GM19324 (cell line): ENCODE data around the gene SUN1.
"Not testable (repeated sequence)": the region's sequence is repeated elsewhere in the genome, so short reads cannot be mapped to it uniquely, and the experiment has no call there.

Experiments
- ATAC-seq: cut with Tn5 transposase; IDR thresholded peaks from one replicate; pipeline ENCODE4 v1.9.1; 2021; ENCODE audit warnings: mild to moderate bottlenecking, moderate library complexity; ENCODE audit not compliant: unreplicated experiment, low FRiP score

SUN1 gene

GRCh38 chr7:915291-916218 lies 83.3 kb downstream of the SUN1 start:
- ATAC-seq: no peak

DNA sequence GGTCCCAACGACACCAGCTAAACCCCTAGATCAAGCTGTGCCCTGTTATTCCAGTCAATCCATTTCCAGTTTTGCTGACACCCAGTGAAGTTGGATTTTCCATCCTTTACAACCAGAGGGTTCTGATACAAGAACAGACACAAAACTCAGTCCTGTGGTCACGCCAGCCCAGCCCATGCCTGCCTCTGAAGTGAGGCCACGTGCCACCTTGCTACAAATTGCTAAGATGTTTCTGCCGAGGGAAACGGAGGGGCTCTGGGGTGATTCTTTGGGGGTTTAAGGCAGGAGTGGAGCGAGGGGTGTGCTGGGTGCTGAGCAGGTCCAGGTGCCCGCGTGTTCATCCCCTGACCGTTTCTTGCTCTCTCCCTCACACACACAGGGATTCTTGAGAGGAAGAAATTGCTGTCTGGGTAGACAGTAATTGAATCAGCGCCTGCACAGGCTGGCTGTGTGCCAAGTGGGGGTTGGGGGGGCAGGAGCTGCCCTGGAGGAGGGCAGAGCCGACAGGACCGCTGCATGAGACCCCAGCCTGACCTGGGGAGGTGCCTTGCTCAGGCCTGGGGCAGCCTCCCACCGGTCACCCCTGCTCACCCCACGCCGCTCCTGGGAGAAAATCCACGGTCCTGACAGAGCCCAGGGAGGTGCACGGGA lies 84.1 kb downstream of the SUN1 start:
- no peak for ATAC-seq

DNA sequence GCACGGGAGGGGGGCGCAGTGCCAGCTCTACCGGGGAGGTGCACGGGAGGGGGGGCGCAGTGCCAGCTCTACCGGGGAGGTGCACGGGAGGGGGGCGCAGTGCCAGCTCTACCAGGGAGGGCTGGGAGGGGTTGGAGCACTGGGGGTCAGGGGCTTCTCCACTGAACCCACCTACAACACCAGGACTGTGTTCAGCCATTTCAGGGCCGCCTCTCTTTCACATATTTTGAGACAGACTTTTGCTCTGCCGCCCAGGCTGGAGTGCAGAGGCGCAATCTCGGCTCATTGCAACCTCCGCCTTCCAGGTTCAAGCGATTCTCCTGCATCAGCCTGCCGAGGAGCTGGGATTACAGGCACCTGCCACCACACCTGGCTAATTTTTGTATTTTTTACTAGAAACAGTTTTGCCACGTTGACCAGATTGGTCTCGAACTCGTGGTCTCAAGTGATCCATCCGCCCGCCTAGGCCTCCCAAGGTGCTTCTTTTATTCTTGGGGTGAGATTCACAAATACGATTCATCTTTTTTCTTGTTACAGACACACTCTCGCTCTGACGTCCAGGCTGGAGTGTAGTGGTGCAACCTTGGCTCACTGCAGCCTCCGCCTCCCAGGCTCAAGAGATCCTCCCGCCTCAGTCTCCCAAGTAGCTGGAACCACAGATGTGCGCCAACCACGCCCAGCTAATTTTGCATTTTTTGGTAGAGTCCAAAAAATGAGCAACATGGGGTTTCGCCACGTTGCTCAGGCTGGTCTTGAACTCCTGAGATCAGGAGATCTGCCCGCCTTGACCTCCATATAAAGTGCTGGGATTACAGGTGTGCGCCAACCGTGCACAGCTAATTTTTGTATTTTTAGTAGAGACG lies 85.2 kb downstream of the SUN1 start:
- no peak for ATAC-seq

DNA sequence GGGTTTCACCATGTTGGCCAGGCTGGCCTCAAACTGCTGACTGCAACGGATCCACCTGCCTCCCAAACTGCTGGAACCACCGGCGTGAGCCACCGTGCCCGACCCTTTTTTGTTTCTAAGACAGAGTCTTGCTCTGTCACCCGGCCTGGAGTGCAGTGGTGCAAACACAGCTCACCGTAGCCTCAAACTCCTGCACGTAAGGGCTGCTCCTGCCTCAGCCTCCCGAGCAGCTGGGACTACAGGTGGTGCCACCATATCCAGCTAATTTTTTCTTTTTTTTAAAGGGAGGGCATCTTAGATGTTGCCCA lies 85.8 kb downstream of the SUN1 start:
- ATAC-seq: no peak

DNA sequence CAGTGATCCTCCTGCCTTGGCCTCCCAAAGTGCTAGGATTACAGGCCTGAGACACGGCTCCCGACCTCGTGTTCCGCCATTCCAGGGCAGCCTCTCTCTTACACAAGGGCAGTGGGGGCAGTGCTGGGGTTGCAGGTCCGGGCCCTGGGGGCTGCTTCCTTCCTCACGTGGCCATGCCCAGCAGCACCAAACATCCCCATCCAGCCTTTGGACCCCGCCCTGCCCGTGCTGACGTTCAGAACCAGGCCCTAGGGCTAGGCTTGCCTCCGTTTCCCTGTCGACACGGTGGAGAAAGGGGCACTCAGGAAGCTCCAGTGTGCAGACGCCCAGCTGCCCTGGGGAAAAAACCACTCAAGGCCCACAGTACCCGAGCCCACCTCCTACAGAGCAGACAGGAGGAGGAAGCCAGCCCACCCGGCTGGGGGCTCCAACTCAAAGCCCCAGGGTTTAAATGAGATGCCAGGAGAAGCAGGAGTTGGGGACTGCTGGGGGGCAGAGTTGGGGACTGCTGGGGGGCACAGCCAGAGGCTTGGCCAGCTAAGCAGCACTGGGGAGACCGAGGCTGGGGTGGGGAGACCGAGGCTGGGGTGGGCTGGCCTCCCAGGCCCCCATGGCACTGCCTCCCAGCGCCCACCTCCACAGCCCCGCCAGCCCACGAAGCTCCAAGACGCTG lies 86.3 kb downstream of the SUN1 start:
- no peak for ATAC-seq

- ATAC-seq: no peak
Observed at GRCh38 chr7:919114-919442, 86.8 kb downstream of the SUN1 start.

DNA sequence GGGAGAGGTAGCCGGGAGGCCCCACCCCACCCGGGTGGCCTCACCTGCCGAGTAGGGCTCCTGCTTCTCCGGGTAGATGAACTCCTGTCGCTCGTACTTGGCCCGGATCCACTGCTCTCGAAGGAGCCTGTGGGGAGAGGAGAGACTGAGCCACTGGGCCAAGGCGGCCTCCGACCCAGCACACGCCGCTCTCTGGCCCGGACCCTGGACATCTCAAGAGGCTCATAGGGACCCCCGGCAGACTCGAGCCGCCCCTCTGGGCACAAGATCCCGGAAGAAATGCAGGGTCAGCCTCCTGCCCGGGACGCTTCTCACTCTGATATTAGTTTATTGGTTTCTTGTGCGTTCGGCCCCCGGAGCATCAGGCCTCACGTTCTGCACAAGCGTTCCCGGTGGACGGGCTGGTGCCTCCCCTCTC lies 87.7 kb downstream of the SUN1 start:
- ATAC-seq: no peak

DNA sequence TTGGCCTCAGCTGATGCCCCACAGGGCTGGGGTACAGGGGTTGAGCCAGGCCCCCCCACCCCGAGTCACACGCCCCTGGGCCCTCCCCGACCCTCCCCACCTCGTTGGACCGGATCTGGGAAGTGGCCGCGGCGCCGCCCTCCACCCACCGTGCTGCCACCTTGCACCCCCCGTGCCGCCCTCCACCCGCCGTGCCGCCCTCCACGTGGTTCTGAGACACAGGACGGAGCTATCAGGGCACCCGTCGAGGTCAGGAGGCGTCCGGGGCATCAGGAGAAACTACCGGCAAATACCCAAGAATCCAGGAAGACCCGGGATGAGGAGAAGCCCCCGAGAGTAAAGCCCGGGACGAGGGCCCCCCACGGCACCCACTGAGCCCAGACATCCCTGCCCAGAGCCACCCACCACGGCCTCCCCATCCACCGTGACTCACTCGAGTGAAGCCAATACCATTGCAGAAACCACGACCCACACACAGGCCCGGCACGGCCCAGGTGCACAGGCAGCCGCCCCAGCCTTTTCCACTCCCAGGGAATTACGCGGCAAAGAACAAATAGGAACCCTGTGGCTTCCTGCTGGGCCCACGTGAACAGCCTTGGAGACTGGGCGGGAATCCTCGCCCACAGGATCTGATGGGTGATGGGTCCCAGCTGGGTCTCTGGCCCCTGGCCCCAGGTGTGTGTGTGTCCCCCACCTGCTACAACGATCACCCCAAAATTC lies 88.2 kb downstream of the SUN1 start:
- ATAC-seq: no peak

GRCh38 chr7:921071-921461 lies 88.8 kb downstream of the SUN1 start:
- no peak for ATAC-seq

GRCh38 chr7:921581-922333 lies 89.5 kb downstream of the SUN1 start:
- no peak for ATAC-seq

- no peak for ATAC-seq
Observed at GRCh38 chr7:922334-923107, 90.2 kb downstream of the SUN1 start.

GRCh38 chr7:923108-924041 lies 91.1 kb downstream of the SUN1 start:
- peak; percentile 92 for ATAC-seq

DNA sequence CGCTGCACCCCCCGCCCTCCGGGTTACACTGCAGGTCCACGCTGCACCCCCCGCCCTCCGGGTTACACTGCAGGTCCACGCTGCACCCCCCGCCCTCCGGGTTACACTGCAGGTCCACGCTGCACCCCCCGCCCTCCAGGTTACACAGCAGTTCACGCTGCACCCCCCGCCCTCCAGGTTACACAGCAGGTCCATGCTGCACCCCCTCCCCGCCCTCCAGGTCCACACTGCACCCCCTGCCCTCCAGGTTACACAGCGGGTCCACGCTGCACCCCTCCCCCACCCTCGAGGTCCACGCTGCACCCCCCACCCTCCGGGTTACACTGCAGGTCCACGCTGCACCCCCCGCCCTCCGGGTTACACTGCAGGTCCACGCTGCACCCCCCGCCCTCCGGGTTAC lies 91.8 kb downstream of the SUN1 start:
- ATAC-seq: not testable (repeated sequence)
